Measurements from ENCODE around the gene IPO9. TPM values are rescaled to one million over a fixed set of nuclear protein-coding genes. Genes with fewer than 3 reads are reported as not detected.

The IPO9 gene
- polyA plus RNA-seq, 1 experiment, result 49.5 TPM

DNA sequence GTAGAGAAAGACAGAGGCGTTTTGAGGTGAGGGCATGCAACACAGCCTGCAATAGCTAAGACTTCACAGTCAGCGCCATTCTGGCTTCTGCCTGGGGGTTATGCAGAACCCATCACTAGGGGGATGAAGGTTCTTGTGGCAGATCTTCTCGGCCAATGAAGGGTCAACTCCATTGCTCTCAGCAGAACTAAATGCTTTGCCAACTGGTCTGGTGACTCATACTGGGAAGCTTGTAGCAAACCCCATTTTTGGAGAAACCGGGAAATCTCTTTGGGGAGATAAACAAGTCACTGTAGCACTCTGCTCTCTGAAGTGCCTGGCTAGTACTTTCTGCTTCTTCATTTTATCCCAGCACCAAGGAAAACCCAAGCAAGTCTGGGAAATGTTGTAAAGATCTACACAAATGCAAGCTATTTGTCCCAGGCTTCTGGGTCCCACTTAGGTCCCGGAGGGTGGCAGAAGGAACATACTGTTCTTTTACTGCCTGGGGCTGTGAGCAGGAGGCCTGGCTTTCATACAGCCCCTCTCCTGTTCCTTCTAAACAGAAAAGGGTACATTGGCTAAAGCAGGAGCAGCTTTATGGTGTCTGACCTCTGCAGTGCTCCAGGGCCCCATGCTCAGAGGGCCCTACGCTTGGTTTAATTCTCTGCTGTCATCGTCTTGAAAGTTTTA is 88.5 kb downstream of the IPO9 start:
- no peaks in the 10 kb centered on the region for H3K27me3 ChIP-seq (ENCODE audit: control insufficient read depth, insufficient read depth, low read length)
- DNase-seq (ENCODE audit: low read depth), result peak; percentile 54
- no peaks in the 10 kb centered on the region for H3K36me3 ChIP-seq (ENCODE audit: control insufficient read depth, insufficient read depth, low read length)
- TF ChIP-seq, protein P1, sequence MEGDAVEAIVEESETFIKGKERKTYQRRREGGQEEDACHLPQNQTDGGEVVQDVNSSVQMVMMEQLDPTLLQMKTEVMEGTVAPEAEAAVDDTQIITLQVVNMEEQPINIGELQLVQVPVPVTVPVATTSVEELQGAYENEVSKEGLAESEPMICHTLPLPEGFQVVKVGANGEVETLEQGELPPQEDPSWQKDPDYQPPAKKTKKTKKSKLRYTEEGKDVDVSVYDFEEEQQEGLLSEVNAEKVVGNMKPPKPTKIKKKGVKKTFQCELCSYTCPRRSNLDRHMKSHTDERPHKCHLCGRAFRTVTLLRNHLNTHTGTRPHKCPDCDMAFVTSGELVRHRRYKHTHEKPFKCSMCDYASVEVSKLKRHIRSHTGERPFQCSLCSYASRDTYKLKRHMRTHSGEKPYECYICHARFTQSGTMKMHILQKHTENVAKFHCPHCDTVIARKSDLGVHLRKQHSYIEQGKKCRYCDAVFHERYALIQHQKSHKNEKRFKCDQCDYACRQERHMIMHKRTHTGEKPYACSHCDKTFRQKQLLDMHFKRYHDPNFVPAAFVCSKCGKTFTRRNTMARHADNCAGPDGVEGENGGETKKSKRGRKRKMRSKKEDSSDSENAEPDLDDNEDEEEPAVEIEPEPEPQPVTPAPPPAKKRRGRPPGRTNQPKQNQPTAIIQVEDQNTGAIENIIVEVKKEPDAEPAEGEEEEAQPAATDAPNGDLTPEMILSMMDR (IDR thresholded peaks at IDR 0.05; ENCODE audit: insufficient read depth, low read depth, low read length), result no peak
- H3K4me3 ChIP-seq (ENCODE audit: low read depth, low read length), result no peak overlapping the region
- ChIA-PET POLR2A (interaction anchor here (0.6 to 1.2 kb wide), 3 partner anchors 13 to 49 kb away, joined by 3 read pairs; no protein-coding TSS in a partner anchor), CTCF (interaction anchor here (0.9 to 2.1 kb wide), 5 partner anchors 13 to 55 kb away, joined by 3 to 11 read pairs (median 5); no protein-coding TSS in a partner anchor)

DNA sequence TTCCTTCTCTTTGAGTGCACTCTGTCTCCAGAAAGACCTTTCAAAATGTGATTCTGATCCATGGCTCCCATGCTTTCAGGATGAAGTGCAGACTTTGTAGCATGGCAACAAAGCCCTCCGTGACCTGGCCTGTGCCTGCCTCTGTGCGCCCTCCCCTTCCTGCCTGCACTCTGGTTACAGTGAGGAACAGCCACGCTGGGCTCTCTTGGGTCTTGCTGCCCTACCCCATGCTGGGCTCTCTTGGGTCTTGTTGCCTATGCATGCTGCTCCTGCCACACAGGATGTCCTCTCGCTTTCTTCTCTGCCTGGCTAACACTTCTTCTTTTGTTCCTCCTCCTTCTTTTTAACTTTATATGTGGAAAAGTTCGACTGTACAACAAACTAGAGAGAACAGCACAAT is 89.4 kb downstream of the IPO9 start:
- POLR2A ChIA-PET, result no interaction called here
- no peaks in the 10 kb centered on the region for H3K36me3 ChIP-seq (ENCODE audit: control insufficient read depth, insufficient read depth, low read length)
- DNase-seq (ENCODE audit: low read depth), result no peak
- CTCF ChIA-PET, result interaction anchor here (0.9 to 1.4 kb wide), 3 partner anchors 14 to 32 kb away, joined by 3 to 5 read pairs (median 5); no protein-coding TSS in a partner anchor
- TF ChIP-seq, protein P1 (IDR thresholded peaks at IDR 0.05; ENCODE audit: insufficient read depth, low read depth, low read length), result no peak
- H3K4me3 ChIP-seq (ENCODE audit: low read depth, low read length), result no peak overlapping the region
- H3K27me3 ChIP-seq (ENCODE audit: control insufficient read depth, insufficient read depth, low read length), result no peaks in the 10 kb centered on the region

DNA sequence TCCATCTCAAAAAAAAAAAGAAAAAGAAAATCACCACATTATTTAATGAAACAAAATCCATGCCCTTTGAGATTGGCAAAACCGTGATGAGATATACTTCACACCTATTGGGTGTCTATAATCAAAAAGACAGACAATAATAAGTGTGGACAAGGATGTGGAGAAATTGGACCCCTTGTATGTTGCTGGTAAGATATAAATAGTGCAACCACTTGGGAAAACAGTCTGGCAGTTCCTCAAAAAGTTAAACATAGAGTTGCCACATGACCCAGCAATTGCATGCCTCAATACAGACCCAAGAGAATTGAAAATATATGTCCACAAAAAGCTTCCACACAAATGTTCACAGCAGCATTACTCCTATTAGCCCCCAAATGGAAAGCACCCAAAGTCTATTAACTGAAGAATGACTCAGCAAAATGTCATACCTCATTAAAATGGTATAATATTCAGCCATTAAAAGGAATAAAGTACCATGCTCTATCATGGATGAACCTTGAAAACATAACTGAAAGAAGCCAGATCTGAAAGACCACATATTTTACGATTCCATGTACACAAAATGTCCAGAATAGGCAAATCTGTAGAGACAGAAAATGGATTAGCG is 93.1 kb downstream of the IPO9 start:
- H3K36me3 ChIP-seq (ENCODE audit: control insufficient read depth, insufficient read depth, low read length), result no peaks in the 10 kb centered on the region
- ChIA-PET CTCF (interaction anchor here (1.0 to 1.1 kb wide), 2 partner anchors 12 to 28 kb away, joined by 3 read pairs; no protein-coding TSS in a partner anchor), POLR2A (no interaction called here)
- TF ChIP-seq, protein P1 (IDR thresholded peaks at IDR 0.05; ENCODE audit: insufficient read depth, low read depth, low read length), result no peak
- no peak overlapping the region for H3K4me3 ChIP-seq (ENCODE audit: low read depth, low read length)
- no peak for DNase-seq (ENCODE audit: low read depth)
- H3K27me3 ChIP-seq (ENCODE audit: control insufficient read depth, insufficient read depth, low read length), result no peaks in the 10 kb centered on the region

DNA sequence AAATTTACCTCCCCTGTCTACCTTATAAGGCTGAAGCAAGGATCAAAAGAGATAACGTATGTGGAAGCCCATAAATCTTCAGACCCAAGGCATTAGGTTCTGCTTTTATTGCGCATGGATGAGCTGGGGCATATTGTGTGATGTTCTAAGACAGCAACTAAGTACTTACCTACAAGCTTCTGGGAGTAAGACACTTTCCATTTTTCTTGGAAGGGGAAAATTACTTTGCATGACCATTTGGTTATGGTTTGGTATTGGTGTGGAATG is 96.3 kb downstream of the IPO9 start:
- no peaks in the 10 kb centered on the region for H3K27me3 ChIP-seq (ENCODE audit: control insufficient read depth, insufficient read depth, low read length)
- no peak for DNase-seq (ENCODE audit: low read depth)
- TF ChIP-seq, protein P1 (IDR thresholded peaks at IDR 0.05; ENCODE audit: insufficient read depth, low read depth, low read length), result no peak
- no peaks in the 10 kb centered on the region for H3K36me3 ChIP-seq (ENCODE audit: control insufficient read depth, insufficient read depth, low read length)
- H3K4me3 ChIP-seq (ENCODE audit: low read depth, low read length), result no peak overlapping the region
- CTCF ChIA-PET, result interaction anchor here (0.6 to 0.7 kb wide), 3 partner anchors 8 to 40 kb away, joined by 3 to 5 read pairs (median 3); no protein-coding TSS in a partner anchor
- POLR2A ChIA-PET, result no interaction called here

DNA sequence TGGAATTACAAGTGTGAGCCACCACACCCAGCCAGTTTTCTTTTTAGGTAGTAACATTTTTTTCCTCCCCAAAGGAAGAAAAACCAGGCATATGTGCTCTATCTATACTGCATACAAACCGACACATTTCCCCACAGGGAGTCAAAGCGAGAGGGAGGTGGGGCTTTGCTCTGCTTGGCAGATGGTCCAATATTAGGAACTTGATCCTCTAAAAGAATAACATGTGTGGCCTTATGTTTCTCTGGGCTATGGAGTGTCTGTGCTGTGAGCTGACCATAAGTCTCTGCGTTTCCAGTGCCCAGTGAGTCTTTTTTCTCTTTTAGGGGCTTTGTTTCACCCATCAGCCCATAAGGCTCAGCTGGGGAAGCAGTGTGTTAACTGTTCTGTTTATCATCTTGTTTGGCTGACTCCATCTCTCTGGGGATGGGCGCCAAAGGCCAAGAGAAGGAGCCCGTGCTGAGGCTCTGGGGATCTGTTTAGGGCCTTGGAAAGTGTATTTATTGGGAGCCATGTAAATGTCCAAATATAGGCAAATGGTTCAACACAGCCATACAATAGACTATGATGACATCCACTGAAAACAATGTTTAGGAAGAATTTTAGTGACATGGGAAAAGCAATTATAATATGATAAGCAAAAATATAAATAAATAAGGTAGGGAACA is 97.2 kb downstream of the IPO9 start:
- TF ChIP-seq, protein P1 (IDR thresholded peaks at IDR 0.05; ENCODE audit: insufficient read depth, low read depth, low read length), result no peak
- H3K4me3 ChIP-seq (ENCODE audit: low read depth, low read length), result no peak overlapping the region
- DNase-seq (ENCODE audit: low read depth), result no peak
- H3K27me3 ChIP-seq (ENCODE audit: control insufficient read depth, insufficient read depth, low read length), result no peaks in the 10 kb centered on the region
- peaks cover 3% of the 10 kb centered on the region; the same call in 1 of the 2 replicates for H3K36me3 ChIP-seq (ENCODE audit: control insufficient read depth, insufficient read depth, low read length)
- ChIA-PET POLR2A (no interaction called here), CTCF (interaction anchor here (1.0 kb wide), 1 partner anchor 30 kb away, joined by 3 read pairs; no protein-coding TSS in a partner anchor)

Measured in BJ (cell line).